H1 (cell line): ENCODE measurements around the gene FCHSD1.

Experiments used
- POLR2A ChIP-seq, 2 experiments: IDR thresholded peaks; 1 replicate in 1 of 2; 2 replicates in 1 of 2; pipeline ENCODE4 v1.6.1; 2011; ENCODE audit warnings: low read depth in 2 of 2, low read length in 2 of 2, mild to moderate bottlenecking in 2 of 2; ENCODE audit errors: control extremely low read depth in 1 of 2
- SP1 ChIP-seq: IDR thresholded peaks from 2 replicates; pipeline ENCODE4 v1.6.1; 2011; ENCODE audit warnings: low read depth, low read length
- ZNF274 ChIP-seq: IDR thresholded peaks from 2 replicates; pipeline ENCODE4 v1.7.0; 2012; ENCODE audit warnings: low read length, borderline replicate concordance; ENCODE audit errors: extremely low read depth
- TF ChIP-seq, protein P1 (sequence below), 3 experiments: IDR thresholded peaks; 1 replicate in 2 of 3; 2 replicates in 1 of 3; pipeline versions ENCODE4 v1.5.1 to v1.6.1; 2011; ENCODE audit warnings: low read length in 3 of 3, mild to moderate bottlenecking in 3 of 3, inconsistent platforms in 2 of 3, low read depth in 1 of 3, moderate library complexity in 1 of 3; ENCODE audit not compliant: insufficient read depth in 1 of 3; ENCODE audit errors: control extremely low read depth in 1 of 3
- TF ChIP-seq, protein P2 (sequence below): IDR thresholded peaks from 2 replicates; pipeline ENCODE4 v1.6.1; 2012; ENCODE audit warnings: inconsistent platforms

DNA sequence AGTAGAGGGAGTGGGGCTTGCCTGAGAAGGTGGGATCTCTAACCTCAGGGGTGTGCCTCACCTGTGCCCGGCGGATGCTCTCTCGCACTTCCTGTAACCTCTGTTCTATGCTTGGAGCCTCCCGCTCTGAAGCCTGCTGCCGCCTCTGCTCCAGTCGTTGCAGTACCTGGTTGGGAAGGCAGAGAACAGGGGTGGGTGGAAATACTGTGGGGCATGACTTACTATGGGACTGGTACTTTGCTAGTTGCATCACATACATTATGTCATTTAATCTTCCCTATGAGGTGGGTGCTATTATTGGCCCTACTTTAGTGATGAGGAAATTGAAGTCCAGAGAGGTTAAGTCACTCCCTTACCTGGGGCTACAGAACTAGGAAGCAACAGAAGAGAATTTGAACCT is 5.2 kb downstream of the FCHSD1 start:
- TF ChIP-seq, protein P1, sequence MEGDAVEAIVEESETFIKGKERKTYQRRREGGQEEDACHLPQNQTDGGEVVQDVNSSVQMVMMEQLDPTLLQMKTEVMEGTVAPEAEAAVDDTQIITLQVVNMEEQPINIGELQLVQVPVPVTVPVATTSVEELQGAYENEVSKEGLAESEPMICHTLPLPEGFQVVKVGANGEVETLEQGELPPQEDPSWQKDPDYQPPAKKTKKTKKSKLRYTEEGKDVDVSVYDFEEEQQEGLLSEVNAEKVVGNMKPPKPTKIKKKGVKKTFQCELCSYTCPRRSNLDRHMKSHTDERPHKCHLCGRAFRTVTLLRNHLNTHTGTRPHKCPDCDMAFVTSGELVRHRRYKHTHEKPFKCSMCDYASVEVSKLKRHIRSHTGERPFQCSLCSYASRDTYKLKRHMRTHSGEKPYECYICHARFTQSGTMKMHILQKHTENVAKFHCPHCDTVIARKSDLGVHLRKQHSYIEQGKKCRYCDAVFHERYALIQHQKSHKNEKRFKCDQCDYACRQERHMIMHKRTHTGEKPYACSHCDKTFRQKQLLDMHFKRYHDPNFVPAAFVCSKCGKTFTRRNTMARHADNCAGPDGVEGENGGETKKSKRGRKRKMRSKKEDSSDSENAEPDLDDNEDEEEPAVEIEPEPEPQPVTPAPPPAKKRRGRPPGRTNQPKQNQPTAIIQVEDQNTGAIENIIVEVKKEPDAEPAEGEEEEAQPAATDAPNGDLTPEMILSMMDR (IDR thresholded peaks at IDR 0.05; ENCODE audit: control extremely low read depth in 1 of 3, insufficient read depth in 1 of 3, low read depth in 1 of 3, low read length in 3 of 3), result no peak
- TF ChIP-seq, protein P2, sequence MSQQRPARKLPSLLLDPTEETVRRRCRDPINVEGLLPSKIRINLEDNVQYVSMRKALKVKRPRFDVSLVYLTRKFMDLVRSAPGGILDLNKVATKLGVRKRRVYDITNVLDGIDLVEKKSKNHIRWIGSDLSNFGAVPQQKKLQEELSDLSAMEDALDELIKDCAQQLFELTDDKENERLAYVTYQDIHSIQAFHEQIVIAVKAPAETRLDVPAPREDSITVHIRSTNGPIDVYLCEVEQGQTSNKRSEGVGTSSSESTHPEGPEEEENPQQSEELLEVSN, result no peak
- no peak for TF ChIP-seq SP1
- TF ChIP-seq POLR2A (IDR thresholded peaks at IDR 0.05; ENCODE audit: control extremely low read depth in 1 of 2, low read depth in 2 of 2, low read length in 2 of 2), result no peak
- no peak for TF ChIP-seq ZNF274
